ENCODE data around the gene ZDHHC18. TPM values are rescaled to one million over a fixed set of nuclear protein-coding genes. Genes with fewer than 3 reads are reported as not detected.

ZDHHC18 gene
- total RNA-seq, 4 donors from 2014 or later: 23.7 to 38.5 (median 31.4) TPM

GRCh38 chr1:26786437-26787380 is 39.8 kb upstream of the ZDHHC18 start:
- WGBS: 5% methylated on average over 12 of the region's 12 CpGs
- TF ChIP-seq EP300 (IDR thresholded peaks at IDR 0.05) (no peak), POLR2A (IDR thresholded peaks at IDR 0.05) (peak in 1 of 2 donors; percentile 53), CTCF (IDR thresholded peaks at IDR 0.05) (no peak)
- H3K36me3 ChIP-seq: peaks cover 8% of the 10 kb centered on the region
- H3K9me3 ChIP-seq: no peaks in the 10 kb centered on the region
- H3K4me1 ChIP-seq: peaks cover 59% of the 10 kb centered on the region
- peak overlapping the region; percentile 89 for H3K4me3 ChIP-seq
- no peaks in the 10 kb centered on the region for H3K27me3 ChIP-seq
- peak overlapping the region; percentile 99 for H3K27ac ChIP-seq
- peak; percentile 83 to 90 for DNase-seq (ENCODE audit: low spot score in 2 of 2)

GRCh38 chr1:26787381-26787705 is 39.1 kb upstream of the ZDHHC18 start:
- Histone ChIP-seq H3K27ac (peak overlapping the region; percentile 99), H3K4me3 (peak overlapping the region; percentile 89), H3K9me3 (no peaks in the 10 kb centered on the region), H3K36me3 (peaks cover 6% of the 10 kb centered on the region), H3K4me1 (peaks cover 59% of the 10 kb centered on the region), H3K27me3 (no peaks in the 10 kb centered on the region)
- no peak for DNase-seq (ENCODE audit: low spot score in 2 of 2)
- no CpG with 5 or more reads among the region's 11 CpGs for WGBS
- no peak for TF ChIP-seq CTCF (IDR thresholded peaks at IDR 0.05)
- TF ChIP-seq EP300 (IDR thresholded peaks at IDR 0.05): no peak
- TF ChIP-seq POLR2AphosphoS5 (IDR thresholded peaks at IDR 0.05): no peak
- no peak for TF ChIP-seq POLR2A (IDR thresholded peaks at IDR 0.05)

- TF ChIP-seq POLR2AphosphoS5 (IDR thresholded peaks at IDR 0.05): peak in 1 of 3 donors; percentile 33
- TF ChIP-seq EP300 (IDR thresholded peaks at IDR 0.05): no peak
- TF ChIP-seq CTCF (IDR thresholded peaks at IDR 0.05): peak in 1 of 2 donors; percentile 25
- peak in 1 of 2 donors; percentile 61 for TF ChIP-seq POLR2A (IDR thresholded peaks at IDR 0.05)
- Histone ChIP-seq H3K27ac (peak within 1 kb of the TSS; percentile 99), H3K4me3 (peak within 1 kb of the TSS; percentile 89), H3K36me3 (peaks cover 3% of the 10 kb centered on the region), H3K27me3 (no peaks in the 10 kb centered on the region), H3K4me1 (peaks cover 54% of the 10 kb centered on the region), H3K9me3 (no peaks in the 10 kb centered on the region)
- WGBS: under 1% methylated on average over 40 of the region's 63 CpGs
- peak; percentile 91 to 92 for DNase-seq (ENCODE audit: low spot score in 2 of 2)
These were observed 38.6 kb upstream of the ZDHHC18 start, which contains the start of gene PIGV for GRCh38 chr1:26787706-26788514. PIGV (plus strand) TSS chr1:26787950; CDS start chr1:26790816, 2,866 bp downstream.

- no peaks in the 10 kb centered on the region for H3K27me3 ChIP-seq
- H3K9me3 ChIP-seq: no peaks in the 10 kb centered on the region
- no peak for DNase-seq (ENCODE audit: low spot score in 2 of 2)
- H3K4me1 ChIP-seq: peaks cover 48% of the 10 kb centered on the region
- H3K4me3 ChIP-seq: peak overlapping the region; percentile 89
- H3K36me3 ChIP-seq: peaks cover 7% of the 10 kb centered on the region
- peak overlapping the region; percentile 99 for H3K27ac ChIP-seq
- 0% methylated on average over 2 of the region's 10 CpGs for WGBS
- no peak for TF ChIP-seq POLR2AphosphoS5 (IDR thresholded peaks at IDR 0.05)
- no peak for TF ChIP-seq CTCF (IDR thresholded peaks at IDR 0.05)
- TF ChIP-seq POLR2A (IDR thresholded peaks at IDR 0.05): no peak
- TF ChIP-seq EP300 (IDR thresholded peaks at IDR 0.05): no peak
These were observed 38.0 kb upstream of the ZDHHC18 start for GRCh38 chr1:26788515-26788785.

All from suprapubic skin (tissue), 4 donors.